IMR-90 (cell line): Measurements from ENCODE around the gene ZNF408. TPM values are rescaled to one million over a fixed set of nuclear protein-coding genes. Genes with fewer than 3 reads are reported as not detected.

ENCODE experiments used
- ATAC-seq: fragments of 200-7000 bp; cut with Tn5 transposase; 2 replicates; pipeline ENCODE4 v1.9.1; 2020; ENCODE audit warnings: low read depth, mild to moderate bottlenecking, moderate library complexity
- BruUV-seq: library from RNA; stranded (reverse); fragments of 400-500 nt; replicated peaks from 2 replicates; lab custom pipeline; 2021; lab: Mats Ljungman, UMichigan
- CTCF ChIA-PET: fragments of 300-600 bp; formaldehyde crosslinking; extraction: SDS; loops from one replicate; lab custom pipeline; 2021; ENCODE audit warnings: antibody characterized with exemption; lab: Yijun Ruan, JAX
- POLR2A ChIA-PET: fragments of 300-600 bp; sonication (Branson Sonifier 250); formaldehyde crosslinking; loops from one replicate; lab custom pipeline; 2022; ENCODE audit warnings: antibody characterized with exemption; ENCODE audit not compliant: unreplicated experiment; lab: Charles Lee
- DNase-seq: peaks from one replicate; pipeline ENCODE4 v3.0.0; 2013
- H2AFZ ChIP-seq: replicated peaks from 2 replicates; pipeline ENCODE3; 2013; ENCODE audit warnings: low read length, mild to moderate bottlenecking; ENCODE audit not compliant: poor library complexity
- H2AK5ac ChIP-seq: 2 replicates; pipeline ENCODE4 v1.6.1; 2013; ENCODE audit warnings: low read depth, low read length, inconsistent platforms
- H2AK9ac ChIP-seq: replicated peaks from 2 replicates; pipeline ENCODE3; 2013; ENCODE audit warnings: mild to moderate bottlenecking, low read depth, low read length, moderate library complexity; ENCODE audit not compliant: poor library complexity
- H2BK120ac ChIP-seq: 2 replicates; pipeline ENCODE4 v1.6.1; 2013; ENCODE audit warnings: low read depth, low read length, inconsistent platforms
- H2BK15ac ChIP-seq: 3 replicates; pipeline ENCODE4 v1.6.1; 2013; ENCODE audit warnings: low read depth, low read length, inconsistent platforms
- H2BK20ac ChIP-seq: 2 replicates; pipeline ENCODE4 v1.6.1; 2013; ENCODE audit warnings: low read depth, mild to moderate bottlenecking, inconsistent platforms, low read length, moderate library complexity
- H2BK5ac ChIP-seq: 2 replicates; pipeline ENCODE4 v1.6.1; 2013; ENCODE audit warnings: mild to moderate bottlenecking, low read depth, low read length, inconsistent platforms; ENCODE audit not compliant: poor library complexity, severe bottlenecking
- H3K14ac ChIP-seq: replicated peaks from 2 replicates; pipeline ENCODE4 v1.6.1; 2013; ENCODE audit warnings: low read depth, low read length, inconsistent platforms
- H3K18ac ChIP-seq: 2 replicates; pipeline ENCODE4 v1.6.1; 2013; ENCODE audit warnings: low read depth, low read length, control low read depth
- H3K23ac ChIP-seq: 2 replicates; pipeline ENCODE4 v1.6.1; 2013; ENCODE audit warnings: low read depth, low read length, inconsistent platforms
- H3K27ac ChIP-seq: 2 replicates; pipeline ENCODE4 v1.5.1; 2013; ENCODE audit warnings: mild to moderate bottlenecking, control low read depth, low read length; ENCODE audit not compliant: insufficient read depth
- H3K27me3 ChIP-seq: 2 replicates; pipeline ENCODE4 v1.6.1; 2013; ENCODE audit warnings: low read length; ENCODE audit not compliant: control insufficient read depth, insufficient read depth
- H3K36me3 ChIP-seq: 2 replicates; pipeline ENCODE4 v1.6.1; 2013; ENCODE audit warnings: low read length, mixed read lengths; ENCODE audit not compliant: control insufficient read depth, insufficient read depth
- H3K4ac ChIP-seq: 2 replicates; pipeline ENCODE4 v1.6.1; 2013; ENCODE audit warnings: low read depth, low read length, inconsistent platforms
- H3K4me1 ChIP-seq: 2 replicates; pipeline ENCODE4 v1.6.1; 2013; ENCODE audit warnings: low read length, mixed read lengths; ENCODE audit not compliant: control insufficient read depth, insufficient read depth
- H3K4me2 ChIP-seq: 2 replicates; pipeline ENCODE4 v1.6.1; 2013; ENCODE audit warnings: low read depth, mild to moderate bottlenecking, control low read depth, low read length, moderate library complexity
- H3K4me3 ChIP-seq: 2 replicates; pipeline ENCODE4 v1.5.1; 2013; ENCODE audit warnings: low read depth, mild to moderate bottlenecking, control low read depth, low read length, moderate library complexity; ENCODE audit not compliant: insufficient read depth
- H3K56ac ChIP-seq: 2 replicates; pipeline ENCODE4 v1.6.1; 2013; ENCODE audit warnings: low read length, inconsistent platforms; ENCODE audit not compliant: insufficient read depth; ENCODE audit errors: extremely low read depth
- H3K79me1 ChIP-seq, 2 experiments: 2 replicates each; pipeline ENCODE4 v1.6.1; 2013; ENCODE audit warnings: low read length in 2 of 2, inconsistent platforms in 1 of 2, low read depth in 1 of 2
- H3K9ac ChIP-seq: 2 replicates; pipeline ENCODE4 v1.6.1; 2013; ENCODE audit warnings: low read depth, low read length, control low read depth
- H3K9me1 ChIP-seq: 2 replicates; pipeline ENCODE4 v1.6.1; 2013; ENCODE audit warnings: low read length, inconsistent platforms; ENCODE audit not compliant: insufficient read depth
- H3K9me3 ChIP-seq: 2 replicates; pipeline ENCODE4 v1.6.1; 2013; ENCODE audit warnings: low read length; ENCODE audit not compliant: control insufficient read depth, insufficient read depth
- H4K20me1 ChIP-seq: 2 replicates; pipeline ENCODE4 v1.6.1; 2013; ENCODE audit warnings: low read length, inconsistent platforms; ENCODE audit not compliant: insufficient read depth
- H4K5ac ChIP-seq: 2 replicates; pipeline ENCODE4 v1.6.1; 2013; ENCODE audit warnings: mild to moderate bottlenecking, low read depth, low read length, control low read depth
- H4K8ac ChIP-seq, 2 experiments: 2 replicates each; pipeline ENCODE4 v1.6.1; 2013; ENCODE audit warnings: low read depth in 2 of 2, low read length in 2 of 2, control low read depth in 1 of 2, inconsistent platforms in 1 of 2
- H4K91ac ChIP-seq: 2 replicates; pipeline ENCODE4 v1.6.1; 2013; ENCODE audit warnings: low read depth, low read length, inconsistent platforms; ENCODE audit not compliant: insufficient read depth
- BHLHE40 ChIP-seq: fragments of 150-350 bp; IDR thresholded peaks from 2 replicates; pipeline ENCODE4 v1.6.1; 2016; ENCODE audit warnings: mild to moderate bottlenecking, low read depth, low read length
- CEBPB ChIP-seq: IDR thresholded peaks from 2 replicates; pipeline ENCODE4 v1.6.1; 2012; ENCODE audit warnings: low read depth, low read length, improper control_type of control experiment
- FOS ChIP-seq: fragments of 150-350 bp; IDR thresholded peaks from 2 replicates; pipeline ENCODE4 v1.6.1; 2016; ENCODE audit warnings: low read depth, low read length
- MAZ ChIP-seq: IDR thresholded peaks from 2 replicates; pipeline ENCODE4 v1.6.1; 2012; ENCODE audit warnings: low read depth, mild to moderate bottlenecking, low read length, improper control_type of control experiment, moderate library complexity, borderline replicate concordance
- MXI1 ChIP-seq: IDR thresholded peaks from 2 replicates; pipeline ENCODE4 v1.6.1; 2012; ENCODE audit warnings: low read depth, mild to moderate bottlenecking, low read length, moderate library complexity, borderline replicate concordance
- RCOR1 ChIP-seq: IDR thresholded peaks from 2 replicates; pipeline ENCODE4 v1.6.1; 2012; ENCODE audit warnings: mild to moderate bottlenecking, low read length, improper control_type of control experiment; ENCODE audit not compliant: insufficient replicate concordance
- RFX5 ChIP-seq: IDR thresholded peaks from 2 replicates; pipeline ENCODE4 v1.8.0; 2012; ENCODE audit warnings: low read depth, mild to moderate bottlenecking, low read length, moderate library complexity
- WGBS, 2 experiments: methylation state at CpG; one replicate each; pipeline versions ENCODE4 v1.1.5 to v1.1.7; 2013; ENCODE audit warnings: missing lambda C conversion rate in 2 of 2; ENCODE audit not compliant: insufficient read length in 1 of 2; ENCODE audit errors: extremely low coverage in 2 of 2; 5-methylcytosine and 5-hydroxymethylcytosine counted together
- dilution Hi-C: fragments of 300-500 bp; cut with HindIII; formaldehyde crosslinking; loops from one replicate; pipeline ENCODE4 v1.14.3; 2018; ENCODE audit warnings: low sequenced_read_pairs; ENCODE audit not compliant: unreplicated experiment
- in situ Hi-C: fragments of 300-500 bp; cut with MboI; formaldehyde crosslinking; loops from 3 replicates; pipeline ENCODE4 v1.14.3; 2019; ENCODE audit warnings: low sequenced_read_pairs, inconsistent platforms, mixed read lengths
- intact Hi-C: fragments of 100-400 bp; cut with micrococcal nuclease; formaldehyde crosslinking; loops from 2 replicates; pipeline ENCODE4 v1.10.0; 2022
- polyA plus RNA-seq, 3 experiments: library from polyadenylated mRNA; depleted of rRNA; stranded (reverse); fragments of >200 nt; gene quantifications; 2 replicates each; pipeline ENCODE4 v1.2.3, GENCODE V29; 2012; ENCODE audit warnings: low replicate concordance in 1 of 3
- total RNA-seq: library from RNA; depleted of rRNA; stranded (reverse); fragments of >200 nt; gene quantifications from 2 replicates; pipeline ENCODE4 v1.2.3, GENCODE V29; 2012
- TF ChIP-seq, protein P1 (sequence below): conservative IDR thresholded peaks from 2 replicates; pipeline ENCODE4 v1.5.1; 2012; ENCODE audit warnings: mild to moderate bottlenecking, low read depth, low read length, improper control_type of control experiment
- TF ChIP-seq, protein P2 (sequence below): fragments of 150-350 bp; IDR thresholded peaks from 2 replicates; pipeline ENCODE4 v1.6.1; 2017; ENCODE audit warnings: mild to moderate bottlenecking, antibody characterized with exemption, low read length, low read depth

ZNF408 gene
- total and polyA plus RNA-seq, 2 of the 4 experiments (the other 2 are of a cell fraction) = 9.5 to 11.1 TPM

- Histone ChIP-seq H3K9me1 (peaks cover 8% of the 10 kb centered on the region; the same call in 1 of the 2 replicates), H3K56ac (no peak overlapping the region), H4K5ac (no peak overlapping the region), H3K36me3 (peaks cover 56% of the 10 kb centered on the region), H2BK120ac (no peak overlapping the region), H3K18ac (no peak overlapping the region), H2AK9ac (no peak overlapping the region), H2AFZ (no peak overlapping the region), H3K9me3 (no peaks in the 10 kb centered on the region), H4K8ac (no peak overlapping the region), H3K9ac (no peak overlapping the region), H3K27me3 (no peaks in the 10 kb centered on the region), H4K91ac (no peak overlapping the region), H3K79me1 (0 out of 4 replicates have a peak, but pooled peaks cover 0 to 6% of the 10 kb centered on the region in 2 experiments), H2BK15ac (no peak overlapping the region), H4K20me1 (0 out of 2 replicates have a peak, but pooled peaks cover 3% of the 10 kb centered on the region), H3K4ac (no peak overlapping the region), H3K23ac (no peak overlapping the region), H3K27ac (no peak overlapping the region), H2BK5ac (no peak overlapping the region), H2AK5ac (no peak overlapping the region), H3K4me1 (peaks cover 10% of the 10 kb centered on the region), H3K14ac (no peak overlapping the region), H3K4me3 (no peak overlapping the region), H3K4me2 (no peak overlapping the region), H2BK20ac (no peak overlapping the region)
- dilution Hi-C loops (no loop called here), in situ Hi-C loops (no loop called here), intact Hi-C loops (no loop called here)
- whole genome bisulfite sequencing, 2 experiments = 90% methylated on average over 8 of the region's 10 CpGs; no CpG with 5 or more reads in 1 of the 2 experiments
- ChIA-PET POLR2A (no interaction called here), CTCF (no interaction called here)
- BruUV-seq = no TSS peak
- TF ChIP-seq MAZ (no peak), CEBPB (no peak), RFX5 (no peak), BHLHE40 (no peak), FOS (no peak), RCOR1 (no peak), MXI1 (no peak)
- TF ChIP-seq, protein P1, sequence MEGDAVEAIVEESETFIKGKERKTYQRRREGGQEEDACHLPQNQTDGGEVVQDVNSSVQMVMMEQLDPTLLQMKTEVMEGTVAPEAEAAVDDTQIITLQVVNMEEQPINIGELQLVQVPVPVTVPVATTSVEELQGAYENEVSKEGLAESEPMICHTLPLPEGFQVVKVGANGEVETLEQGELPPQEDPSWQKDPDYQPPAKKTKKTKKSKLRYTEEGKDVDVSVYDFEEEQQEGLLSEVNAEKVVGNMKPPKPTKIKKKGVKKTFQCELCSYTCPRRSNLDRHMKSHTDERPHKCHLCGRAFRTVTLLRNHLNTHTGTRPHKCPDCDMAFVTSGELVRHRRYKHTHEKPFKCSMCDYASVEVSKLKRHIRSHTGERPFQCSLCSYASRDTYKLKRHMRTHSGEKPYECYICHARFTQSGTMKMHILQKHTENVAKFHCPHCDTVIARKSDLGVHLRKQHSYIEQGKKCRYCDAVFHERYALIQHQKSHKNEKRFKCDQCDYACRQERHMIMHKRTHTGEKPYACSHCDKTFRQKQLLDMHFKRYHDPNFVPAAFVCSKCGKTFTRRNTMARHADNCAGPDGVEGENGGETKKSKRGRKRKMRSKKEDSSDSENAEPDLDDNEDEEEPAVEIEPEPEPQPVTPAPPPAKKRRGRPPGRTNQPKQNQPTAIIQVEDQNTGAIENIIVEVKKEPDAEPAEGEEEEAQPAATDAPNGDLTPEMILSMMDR = no peak
- TF ChIP-seq, protein P2, sequence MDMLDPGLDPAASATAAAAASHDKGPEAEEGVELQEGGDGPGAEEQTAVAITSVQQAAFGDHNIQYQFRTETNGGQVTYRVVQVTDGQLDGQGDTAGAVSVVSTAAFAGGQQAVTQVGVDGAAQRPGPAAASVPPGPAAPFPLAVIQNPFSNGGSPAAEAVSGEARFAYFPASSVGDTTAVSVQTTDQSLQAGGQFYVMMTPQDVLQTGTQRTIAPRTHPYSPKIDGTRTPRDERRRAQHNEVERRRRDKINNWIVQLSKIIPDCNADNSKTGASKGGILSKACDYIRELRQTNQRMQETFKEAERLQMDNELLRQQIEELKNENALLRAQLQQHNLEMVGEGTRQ = no peak
- DNase-seq (no peak), ATAC-seq (no peak)
Observed at GRCh38 chr11:46671958-46672315, 28.9 kb upstream of the ZNF408 start.
